HG03159 (cell line): Measurements from ENCODE around the gene RUNX1.

Source experiments
- ATAC-seq: cut with Tn5 transposase; IDR thresholded peaks from one replicate; pipeline ENCODE4 v1.9.1; 2021; ENCODE audit warnings: mild to moderate bottlenecking, moderate library complexity; ENCODE audit not compliant: unreplicated experiment

Gene RUNX1

DNA sequence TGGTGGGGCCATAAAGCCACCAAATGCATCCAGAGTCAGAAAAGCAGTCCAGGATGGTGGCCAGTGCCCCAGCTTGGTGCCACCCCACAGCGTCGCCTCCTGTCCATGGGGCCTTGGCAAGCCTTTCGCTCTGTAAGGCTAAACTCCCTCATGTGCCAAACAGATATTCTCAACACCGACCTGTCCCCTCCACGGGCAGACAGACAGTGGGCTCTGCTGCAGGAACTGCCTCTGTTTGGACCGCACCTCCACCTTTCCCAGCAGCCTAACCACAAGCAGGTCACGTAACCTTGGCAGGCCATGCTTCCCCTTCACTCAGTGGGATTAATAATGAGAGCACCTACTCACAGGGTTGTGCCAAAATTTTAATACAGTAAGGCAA lies 11.7 kb downstream of the RUNX1 start:
- ATAC-seq, result no peak

DNA sequence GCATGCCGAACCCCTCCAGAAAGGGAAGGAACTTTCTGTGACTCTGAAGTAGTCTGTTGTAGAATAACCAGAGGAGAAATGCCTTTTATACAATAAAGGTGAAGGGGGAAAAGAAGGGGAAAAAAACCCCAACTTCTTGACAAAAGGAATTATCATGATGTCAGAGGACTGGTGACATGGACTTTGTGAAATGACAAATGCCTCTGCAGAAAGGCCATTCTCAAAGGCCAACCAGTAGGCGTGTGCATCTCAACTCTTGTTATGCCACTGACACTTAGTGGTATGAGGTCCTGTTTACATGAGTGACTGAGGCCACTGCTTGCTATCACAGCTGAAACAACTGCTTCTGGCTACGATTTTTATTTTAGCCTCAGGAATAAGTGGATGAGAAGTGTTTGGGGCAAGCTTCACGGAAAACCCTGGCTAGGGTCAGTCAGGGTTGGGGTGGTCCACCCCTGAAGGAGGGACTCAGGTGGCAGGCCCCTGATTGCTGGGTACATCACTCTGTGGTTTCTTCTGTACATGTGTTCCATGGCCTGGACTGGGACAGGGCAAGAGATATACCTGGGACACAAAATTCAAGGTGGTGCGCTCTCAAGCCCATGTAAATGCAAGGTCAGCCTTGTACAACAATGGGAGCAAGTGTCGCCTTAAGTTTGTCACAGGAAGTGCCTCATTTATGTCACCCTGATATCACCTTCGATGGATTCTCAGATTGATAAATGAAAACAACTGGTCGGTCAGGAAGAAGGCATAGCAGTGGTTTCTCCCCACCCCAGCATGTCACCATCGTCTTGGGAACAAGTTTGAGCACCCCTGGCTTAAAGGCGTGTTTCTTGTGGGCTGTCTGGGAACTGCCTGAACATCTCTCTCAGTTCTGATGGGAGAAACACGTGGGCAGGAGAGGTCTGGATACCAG lies 12.4 kb downstream of the RUNX1 start:
- ATAC-seq, result no peak

DNA sequence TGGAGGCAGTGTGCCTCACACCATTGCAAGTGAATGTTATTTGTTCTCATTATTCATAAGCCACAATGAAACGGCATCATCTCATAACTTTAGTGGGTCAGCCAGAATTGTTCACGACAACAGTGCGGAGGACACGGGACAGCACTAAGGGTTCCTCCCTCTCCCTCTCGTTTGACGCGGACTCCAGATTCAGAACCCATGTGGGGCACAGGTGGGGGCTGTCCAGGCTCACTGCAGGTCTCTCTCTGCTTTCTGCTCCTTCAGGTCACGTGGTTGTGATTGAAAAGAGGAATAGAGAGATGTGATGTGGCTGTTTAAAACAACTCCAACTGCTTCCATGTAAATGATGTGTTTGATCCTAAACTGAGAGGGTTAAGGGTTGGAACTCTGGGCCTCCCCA lies 13.5 kb downstream of the RUNX1 start:
- ATAC-seq, result no peak

DNA sequence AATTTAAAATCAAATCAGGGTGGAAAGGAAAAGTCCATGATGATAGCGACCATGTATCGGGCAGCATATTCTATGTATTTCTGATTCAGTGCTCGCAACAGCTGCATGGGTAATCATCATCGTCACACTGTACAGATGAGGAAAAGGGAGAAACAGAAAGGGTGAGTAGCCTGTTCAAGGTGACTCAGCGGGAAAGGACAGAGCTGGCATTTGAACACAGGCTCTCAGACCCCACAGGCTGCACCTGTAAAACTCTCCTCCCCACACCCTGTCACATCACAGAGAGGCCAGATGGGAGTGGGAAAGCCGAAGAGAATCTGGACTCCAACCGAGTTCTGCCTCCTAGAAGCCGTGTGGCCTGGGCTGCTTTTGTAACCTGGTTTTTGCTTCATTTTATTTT lies 14.0 kb downstream of the RUNX1 start:
- ATAC-seq, result no peak

DNA sequence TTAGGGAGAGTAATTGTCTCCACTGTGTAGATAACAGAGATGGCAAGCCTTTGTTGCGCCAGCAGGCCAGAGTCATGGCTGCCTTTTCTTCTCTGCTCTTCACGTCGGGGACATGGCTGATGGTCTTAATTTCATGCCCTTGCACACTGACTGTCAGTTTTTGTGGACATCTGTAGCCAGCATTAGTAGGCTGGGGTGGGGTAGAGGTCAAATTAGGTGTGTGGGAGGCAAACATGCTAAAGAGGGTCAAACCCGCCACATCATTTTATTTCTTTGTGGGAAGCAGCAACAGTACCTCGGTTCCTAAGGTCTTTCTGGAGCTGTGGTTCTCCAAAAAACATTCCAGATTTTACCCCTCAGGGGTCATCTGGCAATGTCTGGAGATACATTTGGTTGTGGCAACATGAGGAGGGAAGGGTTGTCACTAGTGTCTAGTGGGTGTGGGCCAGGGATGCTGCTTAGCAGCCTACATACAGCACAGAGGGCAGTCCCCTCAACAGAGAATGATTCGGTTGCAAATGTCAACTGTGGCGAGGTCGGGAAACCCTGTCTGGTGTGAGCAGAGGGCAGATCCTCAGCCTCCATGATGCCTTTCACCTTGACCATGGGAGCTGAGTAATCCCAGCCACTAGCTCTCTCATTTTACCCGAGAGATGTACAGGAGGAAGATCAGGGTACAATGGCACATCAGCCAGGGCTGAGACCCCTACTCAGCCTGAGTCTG lies 14.7 kb downstream of the RUNX1 start:
- no peak for ATAC-seq

DNA sequence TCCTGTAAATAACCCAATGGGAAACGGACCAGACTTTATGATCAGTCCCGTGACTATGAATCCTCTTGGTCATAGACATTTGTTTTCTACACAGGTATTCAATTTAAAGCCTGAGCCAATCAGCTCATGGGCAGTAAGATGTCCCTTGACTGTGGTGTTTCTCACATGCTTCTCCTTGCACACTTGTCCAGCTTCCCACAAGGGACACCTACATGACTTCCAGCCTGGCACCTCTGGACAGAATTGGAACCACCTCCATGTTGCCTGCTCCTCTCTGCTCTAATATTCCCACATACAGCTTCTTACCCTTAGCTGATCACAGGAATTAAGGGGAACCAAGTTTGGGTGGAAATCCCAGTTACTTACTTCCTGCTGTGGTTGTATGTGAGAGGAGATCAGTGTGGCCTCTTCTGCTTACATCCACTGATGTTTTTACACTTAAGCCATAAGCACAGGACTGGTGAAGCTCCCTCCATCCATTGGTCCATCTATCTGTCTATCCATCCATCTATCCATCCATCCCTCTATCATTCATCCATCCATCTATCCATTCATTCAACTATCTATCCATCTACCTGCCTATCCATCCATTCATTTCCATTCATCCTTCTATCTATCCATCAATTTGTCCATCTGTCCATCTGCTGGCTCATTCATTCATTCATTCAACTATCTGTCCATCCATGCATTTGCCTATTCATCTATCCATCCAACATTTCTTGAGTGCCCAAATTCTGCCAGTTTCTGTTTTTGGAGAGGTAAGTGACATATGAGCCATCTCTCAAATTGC lies 16.4 kb downstream of the RUNX1 start:
- ATAC-seq, result no peak

DNA sequence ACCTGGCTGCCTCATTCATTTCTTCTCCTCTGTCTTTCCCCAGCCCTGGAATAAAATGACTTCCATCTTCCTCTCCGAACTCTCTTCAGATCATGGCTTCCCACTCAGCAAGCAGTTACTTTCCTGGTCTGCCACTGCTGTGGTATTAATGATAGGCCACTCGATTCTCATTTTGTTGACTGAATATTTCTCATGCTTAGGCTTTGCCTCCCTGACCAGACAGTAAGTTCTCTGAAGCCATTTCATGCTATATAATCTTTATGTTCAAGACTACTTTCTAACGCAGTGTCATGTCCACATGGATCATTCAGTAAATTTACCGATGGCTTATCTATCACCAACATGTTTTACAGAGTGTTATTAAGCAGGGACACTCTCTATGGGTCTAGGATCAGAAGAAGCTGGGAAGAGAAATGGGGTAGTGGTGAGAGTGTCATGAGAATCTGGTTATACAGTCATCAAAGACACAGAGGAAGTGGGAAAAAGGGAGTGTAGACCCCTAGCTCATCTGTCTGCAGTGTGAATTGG lies 20.6 kb downstream of the RUNX1 start:
- ATAC-seq, result no peak

DNA sequence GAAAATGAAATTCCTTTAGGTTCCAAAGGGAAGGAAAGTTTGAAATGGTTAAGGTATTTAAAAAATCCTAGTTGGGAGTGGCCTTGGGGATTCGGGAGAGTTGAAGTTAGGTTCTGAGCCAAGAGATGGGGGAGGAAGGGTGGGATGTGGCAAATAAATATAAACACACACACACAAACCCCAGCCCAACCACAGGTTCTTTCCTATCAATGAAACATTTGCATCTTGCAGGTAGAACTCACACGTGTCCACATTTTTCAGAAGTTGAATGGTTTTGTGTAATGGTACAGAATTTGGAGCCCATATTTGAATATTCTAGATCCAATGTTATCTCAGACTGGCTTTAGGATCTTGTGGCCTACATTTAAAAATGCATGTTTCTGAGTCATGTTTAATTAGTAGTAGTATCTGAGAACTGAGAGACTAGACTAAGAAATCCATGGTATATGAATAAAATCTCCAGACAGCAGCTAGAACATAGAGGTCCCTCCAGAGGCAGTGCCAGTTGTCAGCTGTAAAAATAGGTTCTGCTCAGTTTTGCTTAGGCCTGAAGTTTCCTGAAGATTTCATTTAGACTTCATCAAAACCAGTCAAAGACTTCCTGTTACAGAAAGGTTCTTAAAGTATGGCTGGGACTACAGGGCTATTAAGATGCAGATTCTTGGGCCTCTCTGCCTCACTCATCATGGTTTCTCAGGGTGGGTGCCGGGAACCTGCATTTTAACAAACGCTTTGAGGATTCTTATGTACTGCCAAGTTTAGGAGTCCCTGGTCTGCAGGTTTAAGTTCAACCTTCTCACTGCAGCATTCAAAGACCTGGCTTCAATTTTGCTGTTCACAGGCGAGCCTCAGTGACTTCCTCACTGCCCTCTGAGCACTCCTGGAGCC lies 21.3 kb downstream of the RUNX1 start:
- no peak for ATAC-seq

DNA sequence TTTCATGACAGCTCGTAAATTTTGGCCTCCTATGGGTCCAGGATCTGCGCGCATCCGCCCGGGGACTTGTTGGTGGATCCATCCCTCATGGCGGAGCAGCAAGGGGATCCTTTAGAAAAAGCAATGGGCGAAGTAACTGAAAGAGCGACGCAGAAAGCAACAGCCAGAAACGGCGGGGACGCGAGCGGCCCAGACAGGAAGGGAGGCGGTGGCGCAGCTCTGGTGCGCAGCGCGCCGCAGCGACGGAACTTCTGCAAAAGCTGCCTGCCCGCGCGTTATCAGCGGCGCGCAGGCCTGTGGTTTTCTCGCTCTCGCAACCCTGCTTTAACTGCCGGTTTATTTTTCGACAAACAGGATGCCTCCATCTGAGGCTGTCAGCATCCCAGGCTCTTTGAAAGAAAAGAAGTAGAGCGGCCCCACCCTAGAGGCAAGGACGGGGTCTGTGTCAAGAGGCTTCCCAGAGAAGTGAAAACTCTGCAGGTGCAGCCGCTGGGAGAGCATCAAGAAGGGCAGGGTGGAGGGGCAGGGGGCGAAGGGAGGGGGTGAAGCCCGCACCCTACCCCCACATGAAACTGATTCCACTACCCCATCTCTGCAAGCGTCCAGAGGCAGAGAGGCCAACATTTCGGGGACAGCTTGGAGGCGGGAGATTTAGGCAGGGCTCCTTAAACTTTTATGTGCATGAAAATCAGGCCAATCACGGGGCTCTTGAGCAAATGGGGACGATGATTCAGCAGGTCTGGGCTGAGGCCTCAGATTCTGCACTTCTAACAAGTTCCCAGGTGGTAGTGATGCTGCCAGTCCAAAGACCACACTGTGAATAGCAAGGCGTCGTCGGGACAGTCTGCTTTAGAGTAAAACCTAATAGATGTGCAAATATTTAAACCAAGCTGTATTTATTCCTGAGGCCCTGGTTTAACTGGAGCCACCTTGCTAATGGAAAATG lies 22.2 kb downstream of the RUNX1 start:
- ATAC-seq, result peak; percentile 79

DNA sequence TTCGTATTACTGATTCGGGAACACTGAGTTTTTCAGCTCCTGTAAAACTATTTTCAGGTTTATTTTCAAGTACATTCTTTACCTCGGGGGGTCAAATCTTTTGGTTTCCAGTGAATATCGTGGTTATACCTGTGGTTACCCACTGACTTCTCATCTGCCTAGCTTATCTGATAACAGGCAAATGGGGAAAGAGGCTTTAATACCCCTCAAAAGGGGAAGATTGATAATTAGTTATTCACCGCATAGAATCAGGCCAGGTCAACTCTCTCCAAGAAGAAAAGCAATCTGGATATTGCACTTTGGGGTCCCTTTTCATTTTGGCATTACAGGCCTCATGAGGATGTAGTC lies 23.0 kb downstream of the RUNX1 start:
- no peak for ATAC-seq

DNA sequence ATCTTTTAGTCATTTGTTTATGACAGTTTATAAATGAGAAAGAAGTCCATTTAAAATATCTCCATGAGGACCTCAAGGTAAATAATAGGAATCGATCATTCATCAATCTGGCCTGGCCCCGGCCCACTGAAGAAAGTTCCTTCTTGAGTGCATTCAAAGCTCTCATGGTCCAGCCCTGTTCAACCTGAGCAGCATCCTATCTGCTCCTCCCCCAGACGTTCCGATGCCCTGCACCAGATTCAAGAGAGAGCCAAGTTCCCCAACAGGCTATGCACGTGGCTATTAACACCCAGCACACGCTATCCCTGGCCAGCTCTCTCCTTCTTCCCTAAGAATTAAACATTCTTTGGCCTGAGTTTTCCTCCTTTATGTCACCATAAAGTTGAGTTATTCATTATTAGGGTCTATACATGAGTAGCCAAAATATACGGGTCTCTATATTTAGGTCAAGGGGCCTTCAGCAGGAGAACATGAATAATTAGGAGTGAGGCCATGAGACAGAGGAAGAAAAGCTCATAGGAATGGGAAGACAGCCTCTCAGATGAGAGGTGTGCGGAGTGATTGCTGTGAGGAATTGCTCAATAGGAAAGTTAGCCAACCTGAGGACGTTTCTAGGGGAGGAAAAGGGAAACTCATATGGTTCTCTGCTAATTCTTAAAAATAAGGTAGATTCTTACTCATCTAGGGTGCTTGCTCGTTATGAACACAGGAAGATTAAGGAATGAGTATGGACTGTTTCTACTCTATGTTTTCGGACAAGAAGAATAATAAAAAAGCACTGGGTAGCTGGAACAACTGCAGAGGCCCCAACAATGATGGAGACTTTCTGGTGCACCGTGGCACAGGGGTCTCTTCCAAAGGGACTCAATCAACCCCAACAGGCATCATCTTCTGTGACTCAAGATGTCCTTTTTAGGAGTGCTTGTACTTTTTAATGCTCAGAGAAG lies 23.6 kb downstream of the RUNX1 start:
- no peak for ATAC-seq

DNA sequence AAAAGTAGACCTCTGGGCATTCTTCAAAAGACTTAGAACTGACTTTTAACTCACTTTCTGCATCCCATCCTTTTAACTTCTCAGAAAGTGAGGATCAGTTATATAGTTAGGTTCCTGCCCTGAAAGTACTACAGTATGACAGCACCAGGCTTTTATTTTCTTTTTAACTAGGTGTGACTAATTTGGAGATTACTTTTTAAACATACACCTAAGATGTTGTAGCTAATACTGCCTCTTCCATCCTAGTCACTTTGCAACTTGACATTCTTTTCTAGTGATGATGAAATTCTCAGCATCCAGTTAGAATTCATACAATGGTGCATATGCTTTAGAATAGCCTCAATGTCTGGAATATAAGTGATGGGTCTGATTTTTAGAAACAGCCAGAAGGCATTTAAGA lies 24.6 kb downstream of the RUNX1 start:
- ATAC-seq, result no peak

DNA sequence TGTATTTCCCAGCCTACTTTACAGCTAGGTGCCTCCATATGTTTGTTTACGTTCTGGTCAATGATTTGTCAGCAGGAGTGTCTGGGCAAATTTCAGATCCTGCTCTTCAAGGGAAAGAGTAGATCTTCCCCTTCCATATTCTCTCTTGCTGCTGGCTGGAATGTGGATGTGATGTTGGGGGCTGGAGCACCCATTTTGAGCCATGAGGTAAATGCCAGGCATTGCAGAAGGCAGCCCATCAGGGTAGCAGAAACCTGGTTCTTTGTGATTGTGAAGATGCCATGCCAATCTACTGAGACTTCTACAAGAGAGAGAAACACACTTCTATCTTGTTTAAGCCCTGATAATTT lies 25.1 kb downstream of the RUNX1 start:
- no peak for ATAC-seq

DNA sequence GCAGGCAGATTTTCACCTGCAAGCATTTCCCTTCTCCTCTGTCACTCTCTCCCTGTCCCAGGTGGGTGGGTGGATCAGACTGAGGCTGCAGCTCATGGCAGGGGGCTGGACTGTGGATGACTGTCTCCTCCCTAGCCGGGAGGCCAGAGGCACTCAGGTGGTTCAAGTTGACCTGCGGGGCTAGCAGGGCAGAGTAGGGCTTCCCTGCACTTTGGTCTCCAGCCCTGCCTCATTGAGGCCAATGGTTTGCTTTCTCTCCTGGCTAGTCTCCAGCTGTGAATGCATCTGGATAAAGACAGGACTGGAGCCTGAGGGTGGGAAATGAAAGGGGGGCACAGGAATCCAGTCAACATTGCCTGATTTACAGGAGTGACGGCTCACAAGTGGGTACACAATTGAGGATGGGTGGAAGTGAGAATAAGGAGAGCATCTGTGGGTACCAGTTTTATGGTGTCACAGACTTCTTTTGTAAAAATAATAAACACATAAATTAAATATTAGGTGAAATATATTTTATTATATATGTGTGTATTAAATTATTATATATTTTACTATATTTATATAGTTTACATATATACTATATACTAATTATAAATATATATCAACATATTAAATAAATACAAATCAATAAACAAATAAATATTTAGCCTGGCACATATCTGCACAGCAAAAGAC lies 25.6 kb downstream of the RUNX1 start:
- ATAC-seq, result no peak

DNA sequence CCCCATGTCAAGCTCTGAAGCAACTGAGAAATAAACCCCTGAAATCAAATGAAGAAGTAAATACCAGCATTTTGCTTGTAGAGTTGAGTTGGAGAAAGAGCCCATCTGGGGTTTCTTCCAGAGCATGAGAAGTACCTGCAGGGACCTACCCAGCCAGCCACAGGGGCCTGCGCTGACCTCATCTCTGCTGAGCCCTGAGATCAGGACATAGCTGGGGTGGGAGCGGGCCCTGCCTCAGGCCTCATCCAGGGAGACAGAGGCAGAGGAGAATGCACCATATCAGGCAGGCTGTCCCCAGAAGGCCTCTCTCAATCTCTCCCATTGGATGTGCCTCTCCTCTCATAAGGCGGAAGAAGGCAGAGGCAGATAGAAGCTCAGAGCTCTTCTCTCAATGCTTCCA lies 27.6 kb downstream of the RUNX1 start:
- ATAC-seq, result no peak

DNA sequence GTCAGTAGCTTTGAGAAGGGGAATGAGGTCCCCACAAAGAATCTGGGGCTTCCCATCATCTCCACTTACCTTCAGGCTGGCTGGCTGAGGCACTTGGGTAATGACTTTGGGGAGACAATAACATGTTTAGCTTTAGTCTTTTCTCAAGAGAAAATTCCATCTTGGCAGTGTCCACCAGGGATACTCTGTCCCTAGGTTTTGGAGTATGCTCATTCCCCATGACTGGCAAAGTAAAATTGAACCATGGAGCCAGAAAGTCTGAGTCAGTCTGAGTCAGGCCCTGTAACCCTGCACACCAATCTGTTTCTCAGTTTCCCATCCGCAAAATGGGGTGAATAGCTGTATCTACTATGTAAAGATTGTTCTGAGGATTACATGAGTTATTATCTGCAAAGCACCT lies 28.2 kb downstream of the RUNX1 start:
- ATAC-seq, result no peak

DNA sequence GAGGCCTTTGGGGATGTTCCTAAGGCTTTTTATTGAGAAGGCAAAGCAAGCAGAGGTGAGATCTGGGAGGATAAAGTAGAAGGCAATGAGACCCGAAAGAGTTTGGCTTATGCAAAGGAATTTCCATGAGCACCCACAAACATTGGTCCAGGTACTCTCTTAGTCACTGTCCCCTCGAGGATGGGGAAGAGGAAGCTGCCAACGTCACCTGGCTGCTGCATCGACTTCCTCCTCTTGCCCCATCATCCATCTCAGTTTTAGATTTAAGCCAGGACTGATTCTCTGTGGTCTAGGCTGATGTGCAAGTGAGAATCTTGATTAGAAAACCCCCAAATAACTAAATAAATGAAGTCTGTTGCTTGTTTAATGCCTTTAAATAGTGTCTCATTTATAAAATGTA lies 28.7 kb downstream of the RUNX1 start:
- ATAC-seq, result no peak

DNA sequence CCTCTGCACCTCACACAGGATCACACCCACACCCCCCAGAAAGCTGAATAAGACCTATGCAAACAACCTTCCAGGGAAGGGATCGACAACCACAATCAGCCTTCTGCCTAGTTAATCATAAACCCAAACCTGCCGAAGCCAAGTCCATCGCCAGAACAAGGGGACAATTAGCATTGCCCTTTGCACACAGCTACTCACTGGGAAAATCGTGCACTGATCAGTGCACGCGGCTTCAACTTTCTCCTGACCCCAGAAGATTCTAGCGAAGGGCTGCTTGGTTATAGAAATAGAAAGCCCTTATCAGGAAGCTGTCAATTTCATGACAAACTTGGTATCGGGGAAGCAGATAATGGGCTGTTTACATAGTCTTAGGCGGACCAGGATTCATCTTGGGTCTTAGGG lies 29.5 kb downstream of the RUNX1 start:
- no peak for ATAC-seq
